HG03025 (cell line): ENCODE results near the gene CACNA1A.

Source experiments
- ATAC-seq: cut with Tn5 transposase; IDR thresholded peaks from one replicate; pipeline ENCODE4 v1.9.1; 2021; ENCODE audit warnings: mild to moderate bottlenecking, moderate library complexity; ENCODE audit not compliant: unreplicated experiment, low FRiP score

The CACNA1A gene

GRCh38 chr19:13499692-13500091 lies 6.6 kb downstream of the CACNA1A start:
- no peak for ATAC-seq

- no peak for ATAC-seq
These were observed 12.6 kb downstream of the CACNA1A start for GRCh38 chr19:13493516-13494310.

GRCh38 chr19:13492128-13492527 lies 14.2 kb downstream of the CACNA1A start:
- no peak for ATAC-seq

GRCh38 chr19:13487985-13488384 lies 18.3 kb downstream of the CACNA1A start:
- ATAC-seq, result no peak

GRCh38 chr19:13484166-13484565 lies 22.1 kb downstream of the CACNA1A start:
- no peak for ATAC-seq

GRCh38 chr19:13483215-13483614 lies 23.1 kb downstream of the CACNA1A start:
- no peak for ATAC-seq

GRCh38 chr19:13478576-13478975 lies 27.7 kb downstream of the CACNA1A start:
- ATAC-seq, result no peak

GRCh38 chr19:13476071-13476470 lies 30.2 kb downstream of the CACNA1A start:
- no peak for ATAC-seq

GRCh38 chr19:13475044-13475443 lies 31.2 kb downstream of the CACNA1A start:
- no peak for ATAC-seq

GRCh38 chr19:13466697-13467096 lies 39.6 kb downstream of the CACNA1A start:
- no peak for ATAC-seq

- no peak for ATAC-seq
These were observed 43.0 kb downstream of the CACNA1A start for GRCh38 chr19:13463296-13463695.

GRCh38 chr19:13461536-13461935 lies 44.7 kb downstream of the CACNA1A start:
- ATAC-seq, result no peak

GRCh38 chr19:13460045-13460444 lies 46.2 kb downstream of the CACNA1A start:
- ATAC-seq, result no peak

- no peak for ATAC-seq
These were observed 46.9 kb downstream of the CACNA1A start for GRCh38 chr19:13459351-13459750.

- no peak for ATAC-seq
These were observed 54.8 kb downstream of the CACNA1A start for GRCh38 chr19:13451434-13451995.

- ATAC-seq, result no peak
These were observed 58.3 kb downstream of the CACNA1A start for GRCh38 chr19:13447978-13448377.

- ATAC-seq, result no peak
These were observed 64.3 kb downstream of the CACNA1A start for GRCh38 chr19:13441810-13442512.

- no peak for ATAC-seq
These were observed 68.2 kb downstream of the CACNA1A start for GRCh38 chr19:13437919-13438618.

GRCh38 chr19:13436352-13436751 lies 69.9 kb downstream of the CACNA1A start:
- no peak for ATAC-seq

- ATAC-seq, result no peak
These were observed 75.3 kb downstream of the CACNA1A start for GRCh38 chr19:13430790-13431582.
